IMR-90 (cell line): ENCODE results near the gene DCAF10. TPM values are rescaled to one million over a fixed set of nuclear protein-coding genes. Genes with fewer than 3 reads are reported as not detected.

Source experiments
- ATAC-seq: fragments of 200-7000 bp; cut with Tn5 transposase; 2 replicates; pipeline ENCODE4 v1.9.1; 2020; ENCODE audit warnings: low read depth, mild to moderate bottlenecking, moderate library complexity
- BruUV-seq: library from RNA; stranded (reverse); fragments of 400-500 nt; replicated peaks from 2 replicates; lab custom pipeline; 2021; lab: Mats Ljungman, UMichigan
- CTCF ChIA-PET: fragments of 300-600 bp; formaldehyde crosslinking; extraction: SDS; loops from one replicate; lab custom pipeline; 2021; ENCODE audit warnings: antibody characterized with exemption; lab: Yijun Ruan, JAX
- POLR2A ChIA-PET: fragments of 300-600 bp; sonication (Branson Sonifier 250); formaldehyde crosslinking; loops from one replicate; lab custom pipeline; 2022; ENCODE audit warnings: antibody characterized with exemption; ENCODE audit not compliant: unreplicated experiment; lab: Charles Lee
- DNase-seq: peaks from one replicate; pipeline ENCODE4 v3.0.0; 2013
- H2AFZ ChIP-seq: replicated peaks from 2 replicates; pipeline ENCODE3; 2013; ENCODE audit warnings: low read length, mild to moderate bottlenecking; ENCODE audit not compliant: poor library complexity
- H2AK5ac ChIP-seq: 2 replicates; pipeline ENCODE4 v1.6.1; 2013; ENCODE audit warnings: low read depth, low read length, inconsistent platforms
- H2AK9ac ChIP-seq: replicated peaks from 2 replicates; pipeline ENCODE3; 2013; ENCODE audit warnings: mild to moderate bottlenecking, low read depth, low read length, moderate library complexity; ENCODE audit not compliant: poor library complexity
- H2BK120ac ChIP-seq: 2 replicates; pipeline ENCODE4 v1.6.1; 2013; ENCODE audit warnings: low read depth, low read length, inconsistent platforms
- H2BK15ac ChIP-seq: 3 replicates; pipeline ENCODE4 v1.6.1; 2013; ENCODE audit warnings: low read depth, low read length, inconsistent platforms
- H2BK20ac ChIP-seq: 2 replicates; pipeline ENCODE4 v1.6.1; 2013; ENCODE audit warnings: low read depth, mild to moderate bottlenecking, inconsistent platforms, low read length, moderate library complexity
- H2BK5ac ChIP-seq: 2 replicates; pipeline ENCODE4 v1.6.1; 2013; ENCODE audit warnings: mild to moderate bottlenecking, low read depth, low read length, inconsistent platforms; ENCODE audit not compliant: poor library complexity, severe bottlenecking
- H3K14ac ChIP-seq: replicated peaks from 2 replicates; pipeline ENCODE4 v1.6.1; 2013; ENCODE audit warnings: low read depth, low read length, inconsistent platforms
- H3K18ac ChIP-seq: 2 replicates; pipeline ENCODE4 v1.6.1; 2013; ENCODE audit warnings: low read depth, low read length, control low read depth
- H3K23ac ChIP-seq: 2 replicates; pipeline ENCODE4 v1.6.1; 2013; ENCODE audit warnings: low read depth, low read length, inconsistent platforms
- H3K27ac ChIP-seq: 2 replicates; pipeline ENCODE4 v1.5.1; 2013; ENCODE audit warnings: mild to moderate bottlenecking, control low read depth, low read length; ENCODE audit not compliant: insufficient read depth
- H3K27me3 ChIP-seq: 2 replicates; pipeline ENCODE4 v1.6.1; 2013; ENCODE audit warnings: low read length; ENCODE audit not compliant: control insufficient read depth, insufficient read depth
- H3K36me3 ChIP-seq: 2 replicates; pipeline ENCODE4 v1.6.1; 2013; ENCODE audit warnings: low read length, mixed read lengths; ENCODE audit not compliant: control insufficient read depth, insufficient read depth
- H3K4ac ChIP-seq: 2 replicates; pipeline ENCODE4 v1.6.1; 2013; ENCODE audit warnings: low read depth, low read length, inconsistent platforms
- H3K4me1 ChIP-seq: 2 replicates; pipeline ENCODE4 v1.6.1; 2013; ENCODE audit warnings: low read length, mixed read lengths; ENCODE audit not compliant: control insufficient read depth, insufficient read depth
- H3K4me2 ChIP-seq: 2 replicates; pipeline ENCODE4 v1.6.1; 2013; ENCODE audit warnings: low read depth, mild to moderate bottlenecking, control low read depth, low read length, moderate library complexity
- H3K4me3 ChIP-seq: 2 replicates; pipeline ENCODE4 v1.5.1; 2013; ENCODE audit warnings: low read depth, mild to moderate bottlenecking, control low read depth, low read length, moderate library complexity; ENCODE audit not compliant: insufficient read depth
- H3K56ac ChIP-seq: 2 replicates; pipeline ENCODE4 v1.6.1; 2013; ENCODE audit warnings: low read length, inconsistent platforms; ENCODE audit not compliant: insufficient read depth; ENCODE audit errors: extremely low read depth
- H3K79me1 ChIP-seq, 2 experiments: 2 replicates each; pipeline ENCODE4 v1.6.1; 2013; ENCODE audit warnings: low read length in 2 of 2, inconsistent platforms in 1 of 2, low read depth in 1 of 2
- H3K9ac ChIP-seq: 2 replicates; pipeline ENCODE4 v1.6.1; 2013; ENCODE audit warnings: low read depth, low read length, control low read depth
- H3K9me1 ChIP-seq: 2 replicates; pipeline ENCODE4 v1.6.1; 2013; ENCODE audit warnings: low read length, inconsistent platforms; ENCODE audit not compliant: insufficient read depth
- H3K9me3 ChIP-seq: 2 replicates; pipeline ENCODE4 v1.6.1; 2013; ENCODE audit warnings: low read length; ENCODE audit not compliant: control insufficient read depth, insufficient read depth
- H4K20me1 ChIP-seq: 2 replicates; pipeline ENCODE4 v1.6.1; 2013; ENCODE audit warnings: low read length, inconsistent platforms; ENCODE audit not compliant: insufficient read depth
- H4K5ac ChIP-seq: 2 replicates; pipeline ENCODE4 v1.6.1; 2013; ENCODE audit warnings: mild to moderate bottlenecking, low read depth, low read length, control low read depth
- H4K8ac ChIP-seq, 2 experiments: 2 replicates each; pipeline ENCODE4 v1.6.1; 2013; ENCODE audit warnings: low read depth in 2 of 2, low read length in 2 of 2, control low read depth in 1 of 2, inconsistent platforms in 1 of 2
- H4K91ac ChIP-seq: 2 replicates; pipeline ENCODE4 v1.6.1; 2013; ENCODE audit warnings: low read depth, low read length, inconsistent platforms; ENCODE audit not compliant: insufficient read depth
- BHLHE40 ChIP-seq: fragments of 150-350 bp; IDR thresholded peaks from 2 replicates; pipeline ENCODE4 v1.6.1; 2016; ENCODE audit warnings: mild to moderate bottlenecking, low read depth, low read length
- CEBPB ChIP-seq: IDR thresholded peaks from 2 replicates; pipeline ENCODE4 v1.6.1; 2012; ENCODE audit warnings: low read depth, low read length, improper control_type of control experiment
- CHD1 ChIP-seq: IDR thresholded peaks from 2 replicates; pipeline ENCODE4 v1.6.1; 2012; ENCODE audit warnings: low read depth, low read length, improper control_type of control experiment
- CTCF ChIP-seq: conservative IDR thresholded peaks from 2 replicates; pipeline ENCODE4 v1.5.1; 2012; ENCODE audit warnings: mild to moderate bottlenecking, low read depth, low read length, improper control_type of control experiment
- ELK1 ChIP-seq: fragments of 150-350 bp; IDR thresholded peaks from 2 replicates; pipeline ENCODE4 v1.6.1; 2016; ENCODE audit warnings: low read depth, mild to moderate bottlenecking, low read length, moderate library complexity, borderline replicate concordance
- FOS ChIP-seq: fragments of 150-350 bp; IDR thresholded peaks from 2 replicates; pipeline ENCODE4 v1.6.1; 2016; ENCODE audit warnings: low read depth, low read length
- MAFK ChIP-seq: IDR thresholded peaks from 2 replicates; pipeline ENCODE4 v1.6.1; 2012; ENCODE audit warnings: low read depth, low read length, improper control_type of control experiment
- MAZ ChIP-seq: IDR thresholded peaks from 2 replicates; pipeline ENCODE4 v1.6.1; 2012; ENCODE audit warnings: low read depth, mild to moderate bottlenecking, low read length, improper control_type of control experiment, moderate library complexity, borderline replicate concordance
- MXI1 ChIP-seq: IDR thresholded peaks from 2 replicates; pipeline ENCODE4 v1.6.1; 2012; ENCODE audit warnings: low read depth, mild to moderate bottlenecking, low read length, moderate library complexity, borderline replicate concordance
- NFE2L2 ChIP-seq: fragments of 150-350 bp; IDR thresholded peaks from 2 replicates; pipeline ENCODE4 v1.6.1; 2016; ENCODE audit warnings: low read depth, mild to moderate bottlenecking, low read length
- POLR2A ChIP-seq: IDR thresholded peaks from 2 replicates; pipeline ENCODE4 v1.6.1; 2012; ENCODE audit warnings: mild to moderate bottlenecking, low read depth, low read length
- RAD21 ChIP-seq: IDR thresholded peaks from 2 replicates; pipeline ENCODE4 v1.6.1; 2012; ENCODE audit warnings: low read length, improper control_type of control experiment
- RCOR1 ChIP-seq: IDR thresholded peaks from 2 replicates; pipeline ENCODE4 v1.6.1; 2012; ENCODE audit warnings: mild to moderate bottlenecking, low read length, improper control_type of control experiment; ENCODE audit not compliant: insufficient replicate concordance
- RFX5 ChIP-seq: IDR thresholded peaks from 2 replicates; pipeline ENCODE4 v1.8.0; 2012; ENCODE audit warnings: low read depth, mild to moderate bottlenecking, low read length, moderate library complexity
- SMC3 ChIP-seq: fragments of 150-350 bp; IDR thresholded peaks from 2 replicates; pipeline ENCODE4 v1.6.1; 2016; ENCODE audit warnings: low read depth, mild to moderate bottlenecking, antibody characterized with exemption, low read length, moderate library complexity
- USF2 ChIP-seq: fragments of 150-350 bp; IDR thresholded peaks from 2 replicates; pipeline ENCODE4 v1.6.1; 2017; ENCODE audit warnings: mild to moderate bottlenecking, antibody characterized with exemption, low read length, low read depth
- WGBS, 2 experiments: methylation state at CpG; one replicate each; pipeline versions ENCODE4 v1.1.5 to v1.1.7; 2013; ENCODE audit warnings: missing lambda C conversion rate in 2 of 2; ENCODE audit not compliant: insufficient read length in 1 of 2; ENCODE audit errors: extremely low coverage in 2 of 2; 5-methylcytosine and 5-hydroxymethylcytosine counted together
- dilution Hi-C: fragments of 300-500 bp; cut with HindIII; formaldehyde crosslinking; loops from one replicate; pipeline ENCODE4 v1.14.3; 2018; ENCODE audit warnings: low sequenced_read_pairs; ENCODE audit not compliant: unreplicated experiment
- in situ Hi-C: fragments of 300-500 bp; cut with MboI; formaldehyde crosslinking; loops from 3 replicates; pipeline ENCODE4 v1.14.3; 2019; ENCODE audit warnings: low sequenced_read_pairs, inconsistent platforms, mixed read lengths
- intact Hi-C: fragments of 100-400 bp; cut with micrococcal nuclease; formaldehyde crosslinking; loops from 2 replicates; pipeline ENCODE4 v1.10.0; 2022
- polyA plus RNA-seq, 3 experiments: library from polyadenylated mRNA; depleted of rRNA; stranded (reverse); fragments of >200 nt; gene quantifications; 2 replicates each; pipeline ENCODE4 v1.2.3, GENCODE V29; 2012; ENCODE audit warnings: low replicate concordance in 1 of 3
- total RNA-seq: library from RNA; depleted of rRNA; stranded (reverse); fragments of >200 nt; gene quantifications from 2 replicates; pipeline ENCODE4 v1.2.3, GENCODE V29; 2012

The DCAF10 gene
- total and polyA plus RNA-seq, 2 of the 4 experiments (the other 2 are of a cell fraction): 17.1 to 19.4 TPM

GRCh38 chr9:37840560-37841194, 40.1 kb downstream of the DCAF10 start:
- H3K23ac ChIP-seq: no peak overlapping the region
- H3K9me1 ChIP-seq: no peaks in the 10 kb centered on the region; the same call in 1 of the 2 replicates
- H3K18ac ChIP-seq: no peak overlapping the region
- H3K56ac ChIP-seq: no peak overlapping the region
- dilution Hi-C loops (no loop called here), in situ Hi-C loops (no loop called here), intact Hi-C loops (no loop called here)
- H3K14ac ChIP-seq: no peak overlapping the region
- H4K20me1 ChIP-seq: peaks cover 4% of the 10 kb centered on the region; the same call in 1 of the 2 replicates
- no peaks in the 10 kb centered on the region for H3K9me3 ChIP-seq
- peaks cover 13 to 28% of the 10 kb centered on the region in 2 experiments; a peak in 3 of 4 replicates for H3K79me1 ChIP-seq
- H2BK5ac ChIP-seq: peak overlapping the region; percentile 76
- no peak overlapping the region for H2AFZ ChIP-seq
- WGBS, 2 experiments: 100% methylated on average over 1 of the region's 4 CpGs; no CpG with 5 or more reads in 1 of the 2 experiments
- H3K4me1 ChIP-seq: peaks cover 6% of the 10 kb centered on the region
- H4K5ac ChIP-seq: no peak overlapping the region
- no peak overlapping the region for H2BK15ac ChIP-seq
- H2BK120ac ChIP-seq: no peak overlapping the region
- ATAC-seq (peak; percentile 95), DNase-seq (peak; percentile 88)
- ChIA-PET CTCF (no interaction called here), POLR2A (no interaction called here)
- no peak overlapping the region for H3K4ac ChIP-seq
- TF ChIP-seq RAD21 (0 out of 2 replicates have a peak, but pooled peaks have one; percentile 2), POLR2A (no peak), MAFK (no peak), NFE2L2 (no peak), RFX5 (no peak), MXI1 (no peak), USF2 (no peak), ELK1 (no peak), RCOR1 (no peak), CHD1 (no peak), SMC3 (no peak), CEBPB (peak; percentile 17; the same call in 1 of the 2 replicates), CTCF (no peak), FOS (peak; percentile 94), MAZ (no peak), BHLHE40 (no peak)
- no peak overlapping the region for H3K9ac ChIP-seq
- no peak overlapping the region for H3K27ac ChIP-seq
- no TSS peak for BruUV-seq
- H4K8ac ChIP-seq: no peak overlapping the region
- no peak overlapping the region for H3K4me2 ChIP-seq
- H2BK20ac ChIP-seq: no peak overlapping the region
- no peaks in the 10 kb centered on the region for H3K27me3 ChIP-seq
- H2AK9ac ChIP-seq: no peak overlapping the region
- no peak overlapping the region for H2AK5ac ChIP-seq
- H3K4me3 ChIP-seq: no peak overlapping the region
- peaks cover 7% of the 10 kb centered on the region for H3K36me3 ChIP-seq
- H4K91ac ChIP-seq: no peak overlapping the region
